Measurements from ENCODE around the gene PRKCD.

PRKCD gene

GRCh38 chr3:53198996-53199395 is 38.0 kb downstream of the PRKCD start:
- TF ChIP-seq CTCF (IDR thresholded peaks at IDR 0.05; ENCODE audit: low read depth, low read length) = no peak
- H3K4me3 ChIP-seq (ENCODE audit: low read depth, low read length) = no peak overlapping the region

GRCh38 chr3:53199834-53200233 is 38.8 kb downstream of the PRKCD start:
- no peak for TF ChIP-seq CTCF (IDR thresholded peaks at IDR 0.05; ENCODE audit: low read depth, low read length)
- H3K4me3 ChIP-seq (ENCODE audit: low read depth, low read length) = no peak overlapping the region

- no peak for TF ChIP-seq CTCF (IDR thresholded peaks at IDR 0.05; ENCODE audit: low read depth, low read length)
- no peak overlapping the region for H3K4me3 ChIP-seq (ENCODE audit: low read depth, low read length)
These were observed 39.8 kb downstream of the PRKCD start for GRCh38 chr3:53200501-53201498.

GRCh38 chr3:53202331-53203015 is 41.5 kb downstream of the PRKCD start:
- no peak for TF ChIP-seq CTCF (IDR thresholded peaks at IDR 0.05; ENCODE audit: low read depth, low read length)
- no peak overlapping the region for H3K4me3 ChIP-seq (ENCODE audit: low read depth, low read length)

GRCh38 chr3:53211706-53212702 is 51.0 kb downstream of the PRKCD start:
- no peak overlapping the region for H3K4me3 ChIP-seq (ENCODE audit: low read depth, low read length)
- TF ChIP-seq CTCF (IDR thresholded peaks at IDR 0.05; ENCODE audit: low read depth, low read length) = no peak

GRCh38 chr3:53213276-53213675 is 52.3 kb downstream of the PRKCD start:
- no peak overlapping the region for H3K4me3 ChIP-seq (ENCODE audit: low read depth, low read length)
- no peak for TF ChIP-seq CTCF (IDR thresholded peaks at IDR 0.05; ENCODE audit: low read depth, low read length)

Measured in WI38 (cell line).